Measurements from ENCODE around the gene DOCK1.

Gene DOCK1

GRCh38 chr10:127428385-127428980 is 523.3 kb downstream of the DOCK1 start:
- H3K27ac ChIP-seq = no peak overlapping the region
- TF ChIP-seq ZFX (IDR thresholded peaks at IDR 0.05; ENCODE audit: borderline replicate concordance) (no peak), CTCF (IDR thresholded peaks at IDR 0.05) (no peak)

GRCh38 chr10:127429601-127430312 is 524.5 kb downstream of the DOCK1 start:
- no peak overlapping the region for H3K27ac ChIP-seq
- TF ChIP-seq ZFX (IDR thresholded peaks at IDR 0.05; ENCODE audit: borderline replicate concordance) = no peak

- TF ChIP-seq CTCF (IDR thresholded peaks at IDR 0.05) = no peak
Observed at GRCh38 chr10:127431525-127431924, 526.3 kb downstream of the DOCK1 start.

GRCh38 chr10:127434006-127434405 is 528.8 kb downstream of the DOCK1 start:
- H3K27ac ChIP-seq = no peak overlapping the region
- TF ChIP-seq ZFX (IDR thresholded peaks at IDR 0.05; ENCODE audit: borderline replicate concordance) = no peak
- no peak for TF ChIP-seq CTCF (IDR thresholded peaks at IDR 0.05)

More at GRCh38 chr10:127431525-127431924, 526.3 kb downstream of the DOCK1 start:
- H3K27ac ChIP-seq = no peak overlapping the region

- TF ChIP-seq ZFX (IDR thresholded peaks at IDR 0.05; ENCODE audit: borderline replicate concordance) (no peak), CTCF (IDR thresholded peaks at IDR 0.05) (no peak)
- no peak overlapping the region for H3K27ac ChIP-seq
Observed at GRCh38 chr10:127435246-127435645, 530.0 kb downstream of the DOCK1 start.

GRCh38 chr10:127440371-127440770 is 535.1 kb downstream of the DOCK1 start:
- TF ChIP-seq CTCF (IDR thresholded peaks at IDR 0.05) (no peak), ZFX (IDR thresholded peaks at IDR 0.05; ENCODE audit: borderline replicate concordance) (no peak)
- H3K27ac ChIP-seq = no peak overlapping the region

GRCh38 chr10:127441350-127442219 is 536.4 kb downstream of the DOCK1 start:
- TF ChIP-seq ZFX (IDR thresholded peaks at IDR 0.05; ENCODE audit: borderline replicate concordance) (no peak), CTCF (IDR thresholded peaks at IDR 0.05) (no peak)
- H3K27ac ChIP-seq = no peak overlapping the region

Data from 22Rv1 (cell line).